CD4-positive, alpha-beta T cell treated with Interleukin-15 for 4 hours (primary cell): ENCODE measurements around the gene HAO2.

Source experiments
- DNase-seq: peaks from one replicate; pipeline ENCODE4 v3.0.0-alpha.2; 2020; ENCODE audit warnings: low spot score

Gene HAO2

DNA sequence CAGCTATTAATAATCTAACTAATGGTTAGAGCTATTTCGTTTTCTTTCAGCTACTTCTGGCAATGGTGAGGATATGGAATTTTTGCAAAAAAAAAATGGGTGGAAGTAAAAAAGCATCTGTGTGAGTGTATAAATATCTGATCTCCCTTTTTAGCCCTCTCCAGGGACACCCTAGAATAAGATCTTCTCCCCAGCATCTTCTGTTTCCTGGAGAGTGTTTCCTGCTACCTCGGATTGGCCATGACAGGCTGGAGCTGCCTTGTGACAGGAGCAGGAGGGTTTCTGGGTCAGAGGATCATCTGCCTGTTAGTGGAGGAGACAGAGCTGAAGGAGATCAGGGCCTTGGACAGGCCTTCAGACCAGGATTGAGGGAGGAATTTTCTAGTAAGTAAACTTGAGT, 70.2 kb downstream of the HAO2 start:
- no peak for DNase-seq

- DNase-seq: no peak
Observed at GRCh38 chr1:119440721-119441307, 72.2 kb downstream of the HAO2 start.

- no peak for DNase-seq
Observed at GRCh38 chr1:119442756-119443155, 74.2 kb downstream of the HAO2 start.
